GM12892 (cell line): ENCODE data around the gene NT5C2.

Experiments
- DNase-seq: peaks from one replicate; pipeline ENCODE4 v3.0.0; 2011; ENCODE audit not compliant: insufficient read length
- FAIRE-seq: peaks from 2 replicates; lab custom pipeline; 2011; peaks lifted over from hg19 to GRCh38; lab: Jason Lieb, UNC
- POLR2A ChIP-seq: IDR thresholded peaks from 2 replicates; pipeline ENCODE4 v1.6.1; 2011; ENCODE audit warnings: low read depth, low read length, control low read depth
- POLR2AphosphoS5 ChIP-seq: IDR thresholded peaks from 2 replicates; pipeline ENCODE4 v1.6.1; 2011; ENCODE audit warnings: low read depth, low read length, control low read depth
- TAF1 ChIP-seq: IDR thresholded peaks from 2 replicates; pipeline ENCODE4 v1.6.1; 2011; ENCODE audit warnings: low read depth, mild to moderate bottlenecking, control low read depth, low read length, borderline replicate concordance

The NT5C2 gene

DNA sequence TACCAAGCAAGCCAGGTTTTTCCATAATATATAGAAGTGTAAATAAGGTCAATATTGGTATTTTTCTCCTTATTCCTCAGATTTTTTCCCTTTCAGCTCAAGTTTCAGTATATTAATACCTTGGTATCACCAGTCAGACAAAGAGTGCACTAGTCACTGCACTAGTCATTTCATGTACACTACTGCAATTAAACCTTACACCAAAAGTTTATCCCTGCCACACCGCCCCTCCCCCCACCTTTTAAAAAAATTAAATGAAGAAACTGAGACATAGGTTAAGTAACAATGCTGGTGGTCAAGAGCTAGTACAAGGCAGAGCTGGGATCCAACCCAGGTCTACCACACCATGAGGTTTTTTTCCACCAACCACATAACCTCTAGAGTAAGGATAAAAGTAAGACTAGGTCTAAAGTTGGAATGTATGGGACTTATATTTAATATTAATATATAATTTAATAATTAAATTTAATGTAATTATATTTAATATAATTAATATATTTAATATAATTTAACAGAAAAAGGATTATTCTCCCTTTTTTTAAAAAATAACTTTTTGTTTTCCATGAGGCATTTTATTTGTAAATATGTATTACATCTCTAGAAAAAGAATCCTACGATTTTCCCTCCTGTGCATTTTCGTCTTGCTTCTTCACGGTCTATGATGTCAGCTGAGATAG is 68.5 kb downstream of the NT5C2 start:
- DNase-seq = no peak
- FAIRE-seq = no peak
- no peak for TF ChIP-seq POLR2AphosphoS5
- no peak for TF ChIP-seq TAF1
- no peak for TF ChIP-seq POLR2A

DNA sequence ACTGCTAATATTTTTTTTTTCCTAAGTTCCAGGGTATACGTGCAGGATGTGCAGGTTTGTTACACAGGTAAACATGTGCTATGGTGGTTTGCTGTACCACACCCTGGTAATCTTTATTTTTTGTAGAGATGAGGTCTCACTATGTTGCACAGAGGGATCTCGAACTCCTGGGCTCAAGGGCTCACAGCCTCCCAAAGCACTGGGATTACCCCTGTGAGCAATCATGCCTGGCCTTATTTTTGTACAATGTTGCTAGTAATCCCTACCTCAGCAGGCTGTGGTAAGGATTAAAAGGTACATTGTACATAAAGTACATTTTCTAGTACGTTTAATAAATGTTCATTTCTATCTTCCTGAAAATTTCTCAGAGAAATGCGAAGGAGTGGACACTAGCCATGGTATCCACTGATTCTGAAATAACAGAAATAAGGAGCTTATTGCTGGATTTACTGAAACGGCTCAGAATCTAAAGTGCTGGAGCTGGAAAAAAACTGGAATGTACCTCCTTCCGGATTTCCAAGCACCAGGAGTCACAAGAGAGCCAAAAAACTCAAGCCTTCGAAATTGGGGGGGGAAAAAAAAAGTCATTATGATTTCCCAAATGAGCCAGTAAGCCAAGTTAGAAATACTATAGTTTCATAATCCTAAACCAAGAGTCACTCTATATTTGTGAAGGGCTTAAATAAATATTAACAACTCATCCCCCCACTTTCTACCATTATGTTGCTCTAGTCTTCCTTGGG is 69.6 kb downstream of the NT5C2 start:
- DNase-seq = no peak
- TF ChIP-seq POLR2A (no peak), POLR2AphosphoS5 (no peak), TAF1 (no peak)
- peak; percentile 58 for FAIRE-seq

DNA sequence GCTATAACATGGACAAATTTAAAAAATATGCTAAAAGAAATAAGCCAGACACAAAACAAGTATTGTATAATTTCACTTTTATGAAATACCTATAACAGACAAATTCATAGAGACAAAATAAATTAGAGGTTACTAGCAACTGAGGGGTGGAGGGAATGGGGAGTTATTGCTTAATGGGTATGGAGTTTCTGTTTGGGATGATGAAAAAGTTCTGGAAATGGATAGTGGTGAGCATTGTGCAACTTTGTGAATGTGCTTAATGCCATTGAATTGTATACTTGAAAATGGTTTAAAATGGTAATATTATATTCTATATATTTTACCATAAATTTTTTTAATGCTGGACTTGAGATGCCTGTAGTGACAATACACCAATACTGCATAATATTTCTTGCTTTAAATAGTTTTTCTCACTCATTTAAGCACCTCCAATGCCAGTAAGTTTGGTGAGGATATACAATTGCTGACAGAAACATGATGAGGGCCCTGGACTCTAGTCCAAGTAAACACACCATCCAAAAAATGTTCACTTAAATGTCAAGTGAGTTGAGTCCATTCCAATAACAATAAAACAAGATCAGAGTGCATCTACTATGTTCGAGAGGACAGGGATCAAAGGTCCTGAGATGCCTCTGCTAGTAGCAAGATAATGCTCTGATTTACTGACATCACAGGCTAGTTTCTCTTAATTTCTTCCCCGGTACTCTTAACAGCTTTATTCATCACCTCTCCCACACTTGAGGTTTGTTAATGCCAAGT is 71.9 kb downstream of the NT5C2 start:
- FAIRE-seq (no peak), DNase-seq (no peak)
- no peak for TF ChIP-seq POLR2AphosphoS5
- no peak for TF ChIP-seq POLR2A
- TF ChIP-seq TAF1 = no peak

- TF ChIP-seq TAF1 = no peak
- no peak for TF ChIP-seq POLR2A
- TF ChIP-seq POLR2AphosphoS5 = no peak
- FAIRE-seq = no peak
- no peak for DNase-seq
These were observed 72.5 kb downstream of the NT5C2 start for GRCh38 chr10:103120546-103120945.

- DNase-seq (no peak), FAIRE-seq (peak; percentile 21)
- TF ChIP-seq TAF1 = no peak
- TF ChIP-seq POLR2AphosphoS5 = no peak
- no peak for TF ChIP-seq POLR2A
These were observed 75.8 kb downstream of the NT5C2 start for GRCh38 chr10:103117247-103117646.

DNA sequence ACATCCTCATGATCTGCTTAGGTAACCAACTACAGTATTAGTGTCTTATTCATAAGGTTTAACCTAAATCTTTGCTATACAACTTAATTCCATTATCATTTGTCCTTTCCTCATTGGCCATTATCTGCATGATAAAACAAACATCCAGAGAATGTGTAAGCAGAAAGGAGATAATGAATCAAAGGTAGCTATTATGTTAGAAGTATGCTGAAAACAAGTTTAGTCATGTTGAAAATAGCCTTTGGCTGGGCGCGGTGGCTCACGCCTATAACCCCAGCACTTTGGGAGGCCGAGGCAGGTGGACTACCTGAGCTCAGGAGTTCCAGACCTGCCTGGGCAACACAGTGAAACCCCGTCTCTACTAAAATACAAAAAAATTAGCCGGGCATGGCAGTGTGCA is 78.2 kb downstream of the NT5C2 start:
- TF ChIP-seq TAF1 (no peak), POLR2AphosphoS5 (no peak), POLR2A (no peak)
- DNase-seq (no peak), FAIRE-seq (peak; percentile 51)

GRCh38 chr10:103111918-103112877 is 80.9 kb downstream of the NT5C2 start:
- peak; percentile 90 for FAIRE-seq
- DNase-seq = no peak
- TF ChIP-seq POLR2A (no peak), POLR2AphosphoS5 (no peak), TAF1 (no peak)

DNA sequence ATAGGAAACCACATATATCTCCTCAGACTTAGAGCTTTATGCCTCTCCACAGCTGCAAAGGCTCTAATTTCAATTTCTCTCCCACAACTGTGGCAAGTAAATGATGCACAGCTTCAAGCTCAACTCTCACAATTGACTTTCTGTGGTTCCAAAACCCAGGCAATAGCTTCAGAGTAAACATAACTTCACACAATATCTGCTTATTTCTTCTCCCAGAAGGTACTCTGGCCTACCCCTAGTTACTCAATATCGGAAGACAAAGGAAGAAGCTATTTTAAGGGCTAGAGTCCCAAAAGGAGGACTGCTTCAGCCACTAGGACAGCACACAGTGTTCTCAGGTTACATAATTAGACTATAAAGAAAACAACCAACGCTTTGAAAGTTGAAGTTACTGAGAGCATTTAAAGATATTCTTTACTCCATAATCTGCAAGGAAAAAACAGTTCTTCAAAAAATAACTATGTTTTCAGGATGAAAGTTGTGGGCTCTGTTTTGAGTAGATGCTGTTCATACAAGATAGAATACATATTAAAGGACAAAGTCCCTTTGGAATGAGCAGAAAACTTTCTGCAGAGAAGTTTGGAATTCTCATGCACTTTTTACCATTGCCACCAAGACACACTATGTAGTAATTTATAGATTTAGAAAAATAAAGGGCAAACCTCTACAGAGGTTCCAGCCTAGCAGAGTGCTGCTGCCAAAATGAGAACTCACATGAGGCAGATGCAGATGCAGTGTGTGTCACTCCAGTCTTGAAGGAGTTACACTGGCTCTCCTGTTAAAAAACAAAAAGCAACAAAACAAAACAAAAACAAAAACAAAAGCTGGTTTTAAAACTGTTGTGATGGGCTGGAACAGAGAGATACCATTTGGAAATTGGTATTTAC is 81.8 kb downstream of the NT5C2 start:
- no peak for TF ChIP-seq POLR2AphosphoS5
- no peak for TF ChIP-seq POLR2A
- TF ChIP-seq TAF1 = no peak
- DNase-seq = no peak
- FAIRE-seq = peak; percentile 87

DNA sequence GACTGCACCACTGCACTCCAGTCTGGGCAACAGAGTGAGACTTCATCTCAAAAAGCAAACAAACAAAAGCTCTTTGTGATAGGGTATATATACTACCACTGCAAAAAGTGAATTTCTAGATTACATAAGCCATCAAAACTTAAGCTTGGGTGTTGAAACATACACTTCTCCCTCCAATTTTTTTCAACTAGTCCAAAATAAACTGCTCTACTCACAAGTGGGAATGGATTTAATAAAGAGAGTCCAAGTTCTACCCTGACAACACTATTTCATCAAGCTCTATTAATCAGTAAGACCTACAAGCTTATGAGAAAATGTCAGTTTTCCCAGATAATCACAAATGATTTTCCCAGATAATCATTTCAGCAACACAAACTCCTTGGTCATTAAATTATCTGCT is 82.7 kb downstream of the NT5C2 start:
- FAIRE-seq (no peak), DNase-seq (no peak)
- TF ChIP-seq TAF1 (no peak), POLR2AphosphoS5 (no peak), POLR2A (no peak)

- DNase-seq (no peak), FAIRE-seq (peak; percentile 67)
- TF ChIP-seq POLR2AphosphoS5 (no peak), POLR2A (no peak), TAF1 (no peak)
These were observed 83.3 kb downstream of the NT5C2 start for GRCh38 chr10:103109821-103110220.
